ENCODE data around the gene PDCD2L.
"Not testable (repeated sequence)": the region's sequence is repeated elsewhere in the genome, so short reads cannot be mapped to it uniquely, and the experiment has no call there.

The PDCD2L gene

DNA sequence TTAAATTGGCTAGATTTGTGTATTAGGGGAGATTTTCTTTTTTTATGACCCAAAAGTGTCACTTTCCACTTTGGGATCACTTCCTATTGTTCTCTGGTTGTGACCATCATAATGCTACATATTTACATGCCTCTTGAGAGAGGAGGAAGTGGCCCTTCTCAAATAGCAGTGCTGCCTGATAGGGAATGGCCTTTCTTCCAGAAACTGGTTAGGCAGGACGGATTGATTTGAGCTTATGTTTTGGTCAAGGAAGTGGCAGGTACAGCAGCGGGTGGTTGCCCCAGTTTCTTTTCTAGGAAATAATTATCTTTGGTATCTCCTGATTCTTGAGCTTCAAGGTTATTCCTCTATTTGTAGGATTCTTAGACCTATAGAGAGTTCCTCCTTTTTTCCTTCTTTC lies 55.4 kb downstream of the PDCD2L start:
- Histone ChIP-seq H3K36me3 (ENCODE audit: insufficient read depth, low read length) (peaks cover 85% of the 10 kb centered on the region), H3K4me3 (no peak overlapping the region), H3K27ac (no peak overlapping the region), H3K9ac (ENCODE audit: insufficient read length) (no peak overlapping the region), H3K9me3 (ENCODE audit: low read depth, low read length) (no peaks in the 10 kb centered on the region)
- TF ChIP-seq POLR2AphosphoS5 (IDR thresholded peaks at IDR 0.05; ENCODE audit: borderline replicate concordance, low read depth, low read length), result no peak
- TF ChIP-seq FOXP2 (optimal IDR thresholded peaks at IDR 0.05; ENCODE audit: control extremely low read depth, extremely low read length, insufficient read depth), result no peak
- no peak for TF ChIP-seq EZH2 (IDR thresholded peaks at IDR 0.05)
- no peak for DNase-seq (ENCODE audit: low read depth, low spot score)

DNA sequence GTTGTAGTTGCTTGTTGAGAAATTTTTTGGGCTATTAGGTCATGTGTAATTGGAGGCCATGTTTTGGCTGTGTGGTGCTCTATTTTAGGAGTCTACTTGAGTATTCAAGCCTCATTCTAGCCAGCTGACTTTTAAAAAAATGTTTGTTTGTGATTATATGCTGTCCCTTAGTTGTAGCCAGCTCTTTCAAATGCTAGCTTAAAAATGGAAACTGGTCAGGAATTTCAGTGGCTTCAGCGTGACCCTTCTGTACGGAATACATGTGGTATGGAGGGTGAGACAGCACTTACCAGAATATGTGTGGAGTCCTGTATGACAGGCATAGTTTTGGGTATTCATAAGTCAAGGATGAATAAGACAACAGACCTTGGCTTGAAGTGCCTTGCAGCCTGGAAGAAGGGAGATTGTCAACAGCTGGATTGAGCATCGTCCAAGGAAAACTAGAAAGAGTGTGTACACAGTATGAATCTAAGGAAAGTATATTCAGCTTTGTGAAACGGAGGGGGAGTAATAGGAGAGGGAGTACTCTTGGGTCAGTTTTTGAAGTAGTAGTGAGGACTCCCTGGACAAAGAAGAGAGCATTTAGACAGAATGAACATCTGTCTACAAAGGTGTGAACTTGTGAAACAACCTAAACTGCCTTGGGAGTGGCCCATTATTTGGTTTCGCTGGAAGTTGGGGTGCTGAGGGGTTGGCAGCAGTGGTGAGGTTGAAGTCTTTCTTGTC lies 57.3 kb downstream of the PDCD2L start:
- no peak for TF ChIP-seq POLR2AphosphoS5 (IDR thresholded peaks at IDR 0.05; ENCODE audit: borderline replicate concordance, low read depth, low read length)
- no peak for TF ChIP-seq FOXP2 (optimal IDR thresholded peaks at IDR 0.05; ENCODE audit: control extremely low read depth, extremely low read length, insufficient read depth)
- TF ChIP-seq EZH2 (IDR thresholded peaks at IDR 0.05), result no peak
- Histone ChIP-seq H3K4me3 (no peak overlapping the region), H3K27ac (no peak overlapping the region), H3K9me3 (ENCODE audit: low read depth, low read length) (no peaks in the 10 kb centered on the region), H3K36me3 (ENCODE audit: insufficient read depth, low read length) (peaks cover 90% of the 10 kb centered on the region), H3K9ac (ENCODE audit: insufficient read length) (no peak overlapping the region)
- no peak for DNase-seq (ENCODE audit: low read depth, low spot score)

DNA sequence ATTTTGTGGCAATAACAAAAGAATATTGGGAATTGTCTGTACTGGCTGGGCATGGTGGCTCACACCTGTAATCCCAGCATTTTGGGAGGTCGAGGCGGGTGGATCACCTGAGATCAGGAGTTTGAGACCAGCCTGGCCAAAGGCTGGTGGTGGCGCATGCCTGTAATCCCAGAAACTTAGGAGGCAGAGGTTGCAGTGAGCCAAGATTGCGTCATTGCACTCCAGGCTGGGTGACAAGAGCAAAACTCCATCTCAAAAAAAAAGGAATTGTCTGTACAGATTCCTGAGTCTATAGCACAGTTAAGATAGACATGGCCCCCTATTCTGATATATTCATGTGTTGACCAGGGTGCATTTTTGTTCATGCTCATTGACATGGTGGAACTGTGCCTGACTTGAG lies 60.6 kb downstream of the PDCD2L start:
- H3K4me3 ChIP-seq; H3K9ac ChIP-seq (ENCODE audit: insufficient read length); H3K27ac ChIP-seq; H3K9me3 ChIP-seq (ENCODE audit: low read depth, low read length); DNase-seq (ENCODE audit: low read depth, low spot score): not testable (repeated sequence)
- peaks cover 99% of the 10 kb centered on the region for H3K36me3 ChIP-seq (ENCODE audit: insufficient read depth, low read length)

DNA sequence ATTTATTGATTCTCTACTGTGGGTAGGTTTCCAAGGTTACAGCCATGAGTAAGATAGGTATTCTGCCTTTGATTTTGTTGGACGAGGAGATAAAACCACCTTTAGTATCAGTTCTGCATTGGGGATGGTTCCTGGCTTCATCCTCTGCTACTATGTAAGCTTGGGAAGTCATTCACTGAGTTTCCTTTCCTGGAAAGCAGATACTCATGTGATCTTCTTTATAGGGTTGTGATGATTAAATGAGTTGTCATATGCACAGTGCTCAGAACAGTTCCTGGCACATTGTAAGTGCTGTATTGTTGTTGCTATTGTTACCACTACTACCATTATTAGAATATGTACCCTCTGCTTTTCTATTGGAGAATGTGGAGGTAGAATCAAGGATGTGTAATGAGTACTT lies 64.2 kb downstream of the PDCD2L start:
- peaks cover 96% of the 10 kb centered on the region for H3K36me3 ChIP-seq (ENCODE audit: insufficient read depth, low read length)
- no peak overlapping the region for H3K27ac ChIP-seq
- no peak overlapping the region for H3K9ac ChIP-seq (ENCODE audit: insufficient read length)
- no peak for DNase-seq (ENCODE audit: low read depth, low spot score)
- H3K9me3 ChIP-seq (ENCODE audit: low read depth, low read length), result no peaks in the 10 kb centered on the region
- H3K4me3 ChIP-seq, result no peak overlapping the region
- TF ChIP-seq FOXP2 (optimal IDR thresholded peaks at IDR 0.05; ENCODE audit: control extremely low read depth, extremely low read length, insufficient read depth) (no peak), POLR2AphosphoS5 (IDR thresholded peaks at IDR 0.05; ENCODE audit: borderline replicate concordance, low read depth, low read length) (no peak), EZH2 (IDR thresholded peaks at IDR 0.05) (no peak)

DNA sequence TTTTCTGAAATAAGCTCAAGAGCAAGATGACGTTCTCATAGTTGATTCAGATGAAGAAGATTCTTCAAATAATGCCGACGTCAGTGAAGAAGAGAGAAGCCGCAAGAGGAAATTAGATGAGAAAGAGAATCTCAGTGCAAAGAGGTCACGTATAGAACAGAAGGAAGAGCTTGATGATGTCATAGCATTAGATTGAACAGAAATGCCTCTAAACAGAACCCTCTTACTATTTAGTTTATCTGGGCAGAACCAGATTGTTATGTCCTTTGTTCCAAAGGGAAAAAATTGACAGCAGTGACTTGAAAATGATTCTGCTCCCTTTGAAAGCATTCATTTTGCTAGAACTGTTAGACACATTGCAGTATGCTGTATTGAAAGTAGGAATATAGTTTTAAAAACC lies 64.8 kb downstream of the PDCD2L start:
- not testable (repeated sequence) for H3K9ac ChIP-seq (ENCODE audit: insufficient read length); H3K4me3 ChIP-seq; H3K27ac ChIP-seq; DNase-seq (ENCODE audit: low read depth, low spot score); H3K9me3 ChIP-seq (ENCODE audit: low read depth, low read length)
- peaks cover 90% of the 10 kb centered on the region for H3K36me3 ChIP-seq (ENCODE audit: insufficient read depth, low read length)

DNA sequence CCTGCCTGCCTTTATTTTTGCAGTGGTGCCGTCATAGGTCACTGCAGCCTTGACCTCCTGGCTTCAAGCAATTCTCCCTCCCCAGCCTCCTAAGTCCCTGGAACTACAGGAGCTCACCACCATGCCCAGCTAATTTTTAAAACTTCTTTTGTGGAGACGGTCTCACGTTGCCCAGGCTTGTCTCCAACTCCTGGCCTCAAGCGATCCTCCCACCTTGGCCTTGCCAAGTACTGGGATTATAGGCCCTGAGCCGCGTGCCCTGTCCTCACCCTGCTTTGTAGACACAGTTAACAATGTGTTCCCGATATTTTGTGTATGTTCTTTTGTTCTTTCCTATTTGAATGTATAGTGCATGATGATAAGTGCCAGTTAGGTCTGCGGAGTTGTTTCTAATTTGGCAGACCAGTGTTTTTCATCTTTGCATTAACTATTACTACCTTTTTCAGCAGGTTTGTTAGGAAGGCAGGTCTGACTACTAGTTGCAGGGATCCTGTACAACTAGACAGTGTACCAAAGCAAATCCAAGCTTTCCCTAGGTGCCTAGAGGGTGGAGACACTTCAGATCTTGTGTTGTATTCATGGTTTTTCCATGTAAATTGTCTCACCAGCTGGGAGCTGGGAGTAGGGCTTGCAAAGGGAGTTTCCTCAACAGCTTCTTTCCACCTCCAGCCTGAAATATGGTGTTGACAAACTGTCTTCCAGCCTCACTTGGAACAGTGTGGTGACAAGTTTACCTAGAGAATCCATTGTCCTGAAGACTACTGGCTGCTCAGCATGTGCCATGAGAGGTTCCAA lies 67.9 kb downstream of the PDCD2L start:
- Histone ChIP-seq H3K9ac (ENCODE audit: insufficient read length) (no peak overlapping the region), H3K36me3 (ENCODE audit: insufficient read depth, low read length) (peaks cover 61% of the 10 kb centered on the region), H3K4me3 (no peak overlapping the region), H3K27ac (no peak overlapping the region), H3K9me3 (ENCODE audit: low read depth, low read length) (no peaks in the 10 kb centered on the region)
- TF ChIP-seq EZH2 (IDR thresholded peaks at IDR 0.05), result no peak
- DNase-seq (ENCODE audit: low read depth, low spot score), result no peak

DNA sequence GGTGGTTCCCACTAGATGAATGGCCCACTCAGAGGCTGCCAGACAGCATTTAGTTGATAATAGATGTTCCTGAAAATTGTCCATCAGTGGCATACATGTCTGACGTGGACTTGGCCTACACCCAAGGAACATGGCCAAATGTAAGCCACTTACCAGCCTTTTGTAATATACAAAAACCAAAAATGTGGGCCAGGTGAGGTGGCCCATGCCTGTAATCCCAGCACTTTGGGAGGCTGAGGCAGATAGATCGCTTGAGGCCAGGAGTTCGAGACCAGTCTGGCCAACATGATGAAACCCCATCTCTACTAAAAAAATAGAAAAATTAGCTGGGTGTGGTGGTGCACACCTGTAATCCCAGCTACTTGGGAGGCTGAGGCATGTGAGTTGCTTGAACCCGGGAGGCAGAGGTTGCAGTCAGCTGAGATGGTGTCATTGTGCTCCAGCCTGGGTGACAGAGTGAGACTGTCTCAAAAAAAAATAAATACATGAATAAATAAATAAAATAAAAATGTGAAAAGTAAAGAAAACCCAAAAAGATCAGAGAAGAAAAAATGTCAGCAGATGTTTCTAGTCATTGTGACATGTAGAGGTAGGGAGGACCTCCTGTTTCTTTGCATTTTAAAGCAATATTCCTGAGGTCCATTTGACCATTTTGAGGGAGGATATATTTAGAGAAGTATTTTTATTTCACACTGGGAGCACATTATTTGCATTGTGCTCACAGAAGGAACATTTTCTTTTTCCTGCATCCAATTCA lies 70.2 kb downstream of the PDCD2L start:
- DNase-seq (ENCODE audit: low read depth, low spot score), result no peak
- no peak overlapping the region for H3K9ac ChIP-seq (ENCODE audit: insufficient read length)
- no peak overlapping the region for H3K4me3 ChIP-seq
- H3K36me3 ChIP-seq (ENCODE audit: insufficient read depth, low read length), result peaks cover 37% of the 10 kb centered on the region
- H3K9me3 ChIP-seq (ENCODE audit: low read depth, low read length), result no peaks in the 10 kb centered on the region
- TF ChIP-seq FOXP2 (optimal IDR thresholded peaks at IDR 0.05; ENCODE audit: control extremely low read depth, extremely low read length, insufficient read depth) (no peak), POLR2AphosphoS5 (IDR thresholded peaks at IDR 0.05; ENCODE audit: borderline replicate concordance, low read depth, low read length) (no peak), EZH2 (IDR thresholded peaks at IDR 0.05) (no peak)
- no peak overlapping the region; the same call in 1 of the 2 replicates for H3K27ac ChIP-seq

DNA sequence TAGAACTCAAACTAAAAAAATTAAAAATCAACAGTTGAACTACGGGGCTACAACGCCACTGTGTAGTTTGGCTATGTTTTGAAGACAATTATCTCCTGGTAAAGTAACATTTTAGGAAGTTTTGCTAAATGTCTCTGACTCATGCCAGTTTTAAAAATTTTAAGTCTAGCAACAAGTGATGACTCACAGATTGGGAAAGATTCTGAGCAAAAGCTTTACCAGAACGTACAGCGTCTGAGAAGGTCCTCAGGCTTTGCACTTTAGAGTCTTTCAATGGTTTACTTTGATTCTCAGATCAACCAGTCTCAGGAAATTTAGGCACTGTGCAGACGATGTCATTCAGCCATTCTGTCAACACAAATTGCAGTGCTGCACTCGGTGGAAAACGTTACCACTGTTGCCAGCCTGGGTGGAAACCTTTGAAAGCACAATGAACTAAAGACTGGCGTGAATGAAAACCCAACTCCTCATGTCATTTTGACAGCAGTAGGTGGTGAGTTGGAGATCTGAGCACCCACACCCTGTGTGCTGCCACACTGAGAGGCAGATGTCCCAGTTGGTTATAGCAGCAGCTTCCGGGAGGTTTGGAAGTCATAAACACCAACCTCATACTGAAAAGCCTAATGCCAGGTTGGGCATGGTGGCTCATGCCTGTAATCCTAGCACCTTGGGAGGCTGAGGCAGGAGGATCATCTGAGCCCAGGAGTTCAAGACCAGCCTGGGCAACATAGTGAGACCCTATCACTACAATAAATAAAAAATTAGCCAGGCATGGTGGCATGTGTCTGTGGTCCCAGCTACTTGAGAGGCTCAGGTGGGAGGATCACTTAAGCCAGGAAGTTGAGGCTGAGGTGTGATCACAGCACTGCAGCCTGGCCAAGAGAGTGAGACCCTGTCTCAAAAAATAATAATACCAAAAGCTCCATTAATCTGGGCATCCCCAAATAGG lies 71.1 kb downstream of the PDCD2L start:
- TF ChIP-seq EZH2 (IDR thresholded peaks at IDR 0.05) (no peak), FOXP2 (optimal IDR thresholded peaks at IDR 0.05; ENCODE audit: control extremely low read depth, extremely low read length, insufficient read depth) (no peak), POLR2AphosphoS5 (IDR thresholded peaks at IDR 0.05; ENCODE audit: borderline replicate concordance, low read depth, low read length) (no peak)
- DNase-seq (ENCODE audit: low read depth, low spot score), result no peak
- H3K9me3 ChIP-seq (ENCODE audit: low read depth, low read length), result no peaks in the 10 kb centered on the region
- H3K4me3 ChIP-seq, result no peak overlapping the region
- peaks cover 29% of the 10 kb centered on the region for H3K36me3 ChIP-seq (ENCODE audit: insufficient read depth, low read length)
- H3K27ac ChIP-seq, result no peak overlapping the region; the same call in 1 of the 2 replicates
- H3K9ac ChIP-seq (ENCODE audit: insufficient read length), result no peak overlapping the region
